ENCODE results near the gene CLDN11. TPM values are rescaled to one million over a fixed set of nuclear protein-coding genes. Genes with fewer than 3 reads are reported as not detected.

CLDN11 gene
- polyA plus RNA-seq, 1 of the 3 experiments (the other 2 are of a cell fraction), result 2.2 TPM

- H3K79me2 ChIP-seq (ENCODE audit: insufficient read depth), result no peaks in the 10 kb centered on the region
- peak overlapping the region in 1 of 2 experiments; percentile 28; a peak in 1 of 4 replicates for H3K27ac ChIP-seq (ENCODE audit: low read depth in 2 of 2, low read length in 1 of 2)
- no peak overlapping the region for H3K9ac ChIP-seq
- no peaks in the 10 kb centered on the region for H3K9me3 ChIP-seq
- no peaks in the 10 kb centered on the region for H3K9me2 ChIP-seq
- DNase-seq, result no peak
- no peaks in the 10 kb centered on the region for H3K27me3 ChIP-seq (ENCODE audit: insufficient read depth)
- peak overlapping the region; percentile 49 for H3K4me2 ChIP-seq
- ChIA-PET CTCF (no interaction called here), POLR2A (no interaction called here)
- TF ChIP-seq GATA2 (CRISPR knock-in tag; IDR thresholded peaks at IDR 0.05), result no peak
- TF ChIP-seq FOXM1 (IDR thresholded peaks at IDR 0.05; ENCODE audit: low read depth), result no peak
- no peak for TF ChIP-seq GABPA (IDR thresholded peaks at IDR 0.05; ENCODE audit: low read depth)
- peak; percentile 39 for TF ChIP-seq PBX3 (IDR thresholded peaks at IDR 0.05)
- no peak for TF ChIP-seq CTCF (IDR thresholded peaks at IDR 0.05)
- no peak for TF ChIP-seq MAX (IDR thresholded peaks at IDR 0.05; ENCODE audit: low read depth)
- TF ChIP-seq CHD2 (IDR thresholded peaks at IDR 0.05; ENCODE audit: low read length, partially characterized antibody), result no peak
- no peak for TF ChIP-seq RCOR1 (IDR thresholded peaks at IDR 0.05; ENCODE audit: low read length)
- TF ChIP-seq TAF1 (IDR thresholded peaks at IDR 0.05; ENCODE audit: borderline replicate concordance, low read depth, low read length), result no peak
- peak; percentile 17; the same call in 1 of the 2 replicates for TF ChIP-seq FOSL2 (IDR thresholded peaks at IDR 0.05; ENCODE audit: borderline replicate concordance, low read depth)
- no peak for TF ChIP-seq ELF1 (IDR thresholded peaks at IDR 0.05)
- TF ChIP-seq JUND (IDR thresholded peaks at IDR 0.05), result no peak
- no peak for TF ChIP-seq RAD21 (IDR thresholded peaks at IDR 0.05; ENCODE audit: low read length)
- TF ChIP-seq EP300 (IDR thresholded peaks at IDR 0.05; ENCODE audit: borderline replicate concordance in 1 of 2, low read depth in 1 of 2, low read length in 1 of 2), result no peak; a peak in 1 of 4 replicates
- TF ChIP-seq POLR2AphosphoS5 (IDR thresholded peaks at IDR 0.05; ENCODE audit: low read depth, low read length), result no peak
- TF ChIP-seq RXRA (IDR thresholded peaks at IDR 0.05; ENCODE audit: borderline replicate concordance, low read depth), result no peak
- TF ChIP-seq EZH2phosphoT487 (IDR thresholded peaks at IDR 0.05; ENCODE audit: borderline replicate concordance, low read depth), result no peak
- TF ChIP-seq REST (IDR thresholded peaks at IDR 0.05; ENCODE audit: low read depth, low read length), result no peak
- TF ChIP-seq SMC3 (IDR thresholded peaks at IDR 0.05; ENCODE audit: low read depth, low read length), result no peak
- TF ChIP-seq IRF3 (IDR thresholded peaks at IDR 0.05; ENCODE audit: low read depth, low read length), result no peak
- TF ChIP-seq NFIC (IDR thresholded peaks at IDR 0.05; ENCODE audit: borderline replicate concordance), result no peak
- peak; percentile 35; the same call in 1 of the 2 replicates for TF ChIP-seq TCF12 (IDR thresholded peaks at IDR 0.05)
- no peak for TF ChIP-seq USF2 (IDR thresholded peaks at IDR 0.05; ENCODE audit: borderline replicate concordance, low read depth, low read length)
- H3K36me3 ChIP-seq (replicated peaks in 1 of 2; ENCODE audit: control insufficient read depth in 1 of 2, insufficient read depth in 2 of 2, low read length in 1 of 2), result no peaks in the 10 kb centered on the region
- H3K4me1 ChIP-seq (ENCODE audit: control insufficient read depth in 1 of 2, insufficient read depth in 2 of 2, low read depth in 1 of 2, low read length in 1 of 2), result peaks cover 15 to 24% of the 10 kb centered on the region in 2 experiments; a peak in 3 of 4 replicates
- H3F3A ChIP-seq (replicated peaks; ENCODE audit: insufficient read depth), result no peaks in the 10 kb centered on the region
- no peak overlapping the region for H2AFZ ChIP-seq (ENCODE audit: low read depth)
- H3K4me3 ChIP-seq (ENCODE audit: low read depth in 2 of 2, low read length in 1 of 2), result no peak overlapping the region
- 73% methylated on average over 9 of the region's 9 CpGs for WGBS (ENCODE audit: low lambda C conversion rate)
- H4K20me1 ChIP-seq (ENCODE audit: insufficient read depth), result no peaks in the 10 kb centered on the region
These were observed 51.7 kb downstream of the CLDN11 start for GRCh38 chr3:170470063-170471016.

All from SK-N-SH (cell line).